Measurements from ENCODE around the gene SCP2.

GRCh38 chr1:53016705-53017104, 89.6 kb downstream of the SCP2 start:
- TF ChIP-seq CTCF (IDR thresholded peaks at IDR 0.05; ENCODE audit: low read depth, low read length, poor library complexity, severe bottlenecking) (no peak), EZH2phosphoT487 (IDR thresholded peaks at IDR 0.05; ENCODE audit: borderline replicate concordance, low read length) (no peak)

All from DOHH2 (cell line).